Subcutaneous abdominal adipose tissue (tissue), 5 donors: ENCODE results near the gene KLF15.

ENCODE experiments used
- H3K27ac ChIP-seq: one replicate; pipeline ENCODE4 v1.7.0; 2013; ENCODE audit warnings: low read depth, mild to moderate bottlenecking, inconsistent platforms, low read length, moderate library complexity
- H3K27me3 ChIP-seq, 5 donors: one replicate each; pipeline ENCODE4 v1.7.0; 2013; ENCODE audit warnings: low read length in 5 of 5, inconsistent platforms in 1 of 5; ENCODE audit not compliant: control insufficient read depth in 5 of 5, insufficient read depth in 4 of 5
- H3K36me3 ChIP-seq, 5 donors: one replicate each; pipeline ENCODE4 v1.7.0; 2013; ENCODE audit warnings: low read length in 5 of 5; ENCODE audit not compliant: control insufficient read depth in 5 of 5, insufficient read depth in 5 of 5
- H3K4me1 ChIP-seq, 5 donors: one replicate each; pipeline ENCODE4 v1.7.0; 2013; ENCODE audit warnings: low read length in 5 of 5, mild to moderate bottlenecking in 3 of 5, moderate library complexity in 1 of 5; ENCODE audit not compliant: control insufficient read depth in 5 of 5, insufficient read depth in 5 of 5
- H3K4me3 ChIP-seq, 5 donors: one replicate each; pipeline ENCODE4 v1.7.0; 2013; ENCODE audit warnings: low read length in 5 of 5, low read depth in 1 of 5
- H3K9ac ChIP-seq, 5 donors: one replicate each; pipeline ENCODE4 v1.7.0; 2013; ENCODE audit warnings: low read length in 5 of 5, mild to moderate bottlenecking in 4 of 5, moderate library complexity in 3 of 5
- H3K9me3 ChIP-seq, 5 donors: one replicate each; pipeline ENCODE4 v1.7.0; 2013; ENCODE audit warnings: low read length in 5 of 5; ENCODE audit not compliant: control insufficient read depth in 5 of 5
- donor health status: healthy.
- donor health status: healthy.
- donor health status: healthy.
- donor health status: healthy.
- donor health status: healthy.

The KLF15 gene

GRCh38 chr3:126364731-126365301 lies 7.6 kb upstream of the KLF15 start:
- H3K27me3 ChIP-seq, result peaks cover 0 to 9% (median 0%) of the 10 kb centered on the region in 5 donors
- no peak overlapping the region for H3K4me3 ChIP-seq
- H3K9ac ChIP-seq, result no peak overlapping the region
- H3K4me1 ChIP-seq, result peaks cover 0 to 10% (median 0%) of the 10 kb centered on the region in 5 donors
- no peaks in the 10 kb centered on the region for H3K9me3 ChIP-seq
- H3K36me3 ChIP-seq, result no peaks in the 10 kb centered on the region
- no peak overlapping the region for H3K27ac ChIP-seq

- H3K4me1 ChIP-seq, result peaks cover 0 to 10% (median 0%) of the 10 kb centered on the region in 5 donors
- H3K36me3 ChIP-seq, result no peaks in the 10 kb centered on the region
- H3K27ac ChIP-seq, result no peak overlapping the region
- no peaks in the 10 kb centered on the region for H3K9me3 ChIP-seq
- H3K9ac ChIP-seq, result no peak overlapping the region
- no peak overlapping the region for H3K4me3 ChIP-seq
- peaks cover 0 to 9% (median 0%) of the 10 kb centered on the region in 5 donors for H3K27me3 ChIP-seq
Measured at GRCh38 chr3:126364130-126364695, 7.0 kb upstream of the KLF15 start.

- Histone ChIP-seq H3K4me3 (no peak overlapping the region), H3K27me3 (peaks cover 0 to 9% (median 0%) of the 10 kb centered on the region in 5 donors), H3K36me3 (no peaks in the 10 kb centered on the region), H3K9ac (no peak overlapping the region), H3K9me3 (peaks cover 0 to 2% (median 0%) of the 10 kb centered on the region in 5 donors), H3K4me1 (peaks cover 0 to 25% (median 16%) of the 10 kb centered on the region in 5 donors), H3K27ac (no peak overlapping the region)
Measured at GRCh38 chr3:126361211-126361610, 4.0 kb upstream of the KLF15 start.

GRCh38 chr3:126360714-126361060 lies 3.5 kb upstream of the KLF15 start:
- no peaks in the 10 kb centered on the region for H3K36me3 ChIP-seq
- peaks cover 0 to 29% (median 21%) of the 10 kb centered on the region in 5 donors for H3K4me1 ChIP-seq
- no peak overlapping the region for H3K4me3 ChIP-seq
- no peak overlapping the region for H3K27ac ChIP-seq
- H3K9ac ChIP-seq, result no peak overlapping the region
- H3K9me3 ChIP-seq, result peaks cover 0 to 2% (median 0%) of the 10 kb centered on the region in 5 donors
- peaks cover 0 to 9% (median 0%) of the 10 kb centered on the region in 5 donors for H3K27me3 ChIP-seq

GRCh38 chr3:126360046-126360713 lies 3.0 kb upstream of the KLF15 start:
- H3K27me3 ChIP-seq, result peaks cover 0 to 9% (median 0%) of the 10 kb centered on the region in 5 donors
- no peak overlapping the region for H3K27ac ChIP-seq
- peaks cover 0 to 2% (median 0%) of the 10 kb centered on the region in 5 donors for H3K9me3 ChIP-seq
- no peak overlapping the region for H3K9ac ChIP-seq
- peaks cover 2 to 30% (median 26%) of the 10 kb centered on the region in 5 donors for H3K4me1 ChIP-seq
- no peak overlapping the region for H3K4me3 ChIP-seq
- no peaks in the 10 kb centered on the region for H3K36me3 ChIP-seq

GRCh38 chr3:126358816-126359181 lies 1.6 kb upstream of the KLF15 start:
- Histone ChIP-seq H3K27me3 (peaks cover 0 to 9% (median 0%) of the 10 kb centered on the region in 5 donors), H3K36me3 (no peaks in the 10 kb centered on the region), H3K9ac (no peak overlapping the region), H3K9me3 (peaks cover 0 to 2% (median 0%) of the 10 kb centered on the region in 5 donors), H3K4me1 (peaks cover 5 to 44% (median 40%) of the 10 kb centered on the region in 5 donors), H3K4me3 (no peak overlapping the region), H3K27ac (peak overlapping the region; percentile 69)

GRCh38 chr3:126358038-126358815 lies 1.0 kb upstream of the KLF15 start:
- Histone ChIP-seq H3K4me3 (peak overlapping the region; percentile 51 to 78 (median 67)), H3K27me3 (peaks cover 0 to 9% (median 0%) of the 10 kb centered on the region in 5 donors), H3K27ac (peak overlapping the region; percentile 69), H3K9ac (peak overlapping the region in 2 of 5 donors; percentile 42 to 50), H3K4me1 (peaks cover 5 to 49% (median 44%) of the 10 kb centered on the region in 5 donors), H3K36me3 (no peaks in the 10 kb centered on the region), H3K9me3 (peaks cover 0 to 2% (median 0%) of the 10 kb centered on the region in 5 donors)

GRCh38 chr3:126356373-126357264 lies 589 bp downstream of the KLF15 start:
- H3K9ac ChIP-seq, result peak overlapping the region; percentile 68 to 84 (median 72)
- peaks cover 0 to 9% (median 0%) of the 10 kb centered on the region in 5 donors for H3K27me3 ChIP-seq
- H3K4me1 ChIP-seq, result peaks cover 7 to 65% (median 57%) of the 10 kb centered on the region in 5 donors
- H3K9me3 ChIP-seq, result peaks cover 0 to 2% (median 0%) of the 10 kb centered on the region in 5 donors
- H3K27ac ChIP-seq, result peak overlapping the region; percentile 93
- peak overlapping the region; percentile 56 to 84 (median 74) for H3K4me3 ChIP-seq
- H3K36me3 ChIP-seq, result peaks cover 0 to 10% (median 7%) of the 10 kb centered on the region in 5 donors

- peak overlapping the region; percentile 93 for H3K27ac ChIP-seq
- H3K27me3 ChIP-seq, result peaks cover 0 to 9% (median 0%) of the 10 kb centered on the region in 5 donors
- H3K9ac ChIP-seq, result peak overlapping the region; percentile 68 to 84 (median 71)
- peaks cover 0 to 2% (median 0%) of the 10 kb centered on the region in 5 donors for H3K9me3 ChIP-seq
- peak overlapping the region; percentile 56 to 84 (median 74) for H3K4me3 ChIP-seq
- peaks cover 0 to 17% (median 13%) of the 10 kb centered on the region in 5 donors for H3K36me3 ChIP-seq
- peaks cover 9 to 73% (median 65%) of the 10 kb centered on the region in 5 donors for H3K4me1 ChIP-seq
Measured at GRCh38 chr3:126355777-126356372, 1.3 kb downstream of the KLF15 start.
